Measurements from ENCODE around the gene FGF5.
"Not testable (repeated sequence)": the region's sequence is repeated elsewhere in the genome, so short reads cannot be mapped to it uniquely, and the experiment has no call there.

FGF5 gene

GRCh38 chr4:80302616-80303223 is 36.3 kb downstream of the FGF5 start:
- no peak for FAIRE-seq

DNA sequence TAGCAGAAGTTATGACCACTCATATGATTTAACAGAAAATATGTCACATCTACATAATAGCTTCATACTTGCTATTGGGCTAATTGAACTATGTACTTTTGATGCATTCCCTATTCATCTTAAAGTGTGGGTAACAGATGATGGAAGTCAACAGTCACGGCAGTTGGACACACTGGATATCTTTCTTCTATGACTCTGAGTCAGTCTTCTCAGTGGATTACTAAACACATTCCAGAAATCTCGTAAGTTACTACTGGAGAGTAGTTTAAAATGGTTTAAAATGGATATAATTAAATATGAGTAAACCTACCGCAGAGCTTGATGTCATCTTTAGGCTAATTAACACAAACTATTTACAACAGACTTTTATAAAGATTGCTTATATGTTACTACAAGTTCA is 39.0 kb downstream of the FGF5 start:
- FAIRE-seq = no peak

- no peak for FAIRE-seq
Observed at GRCh38 chr4:80306260-80306659, 39.8 kb downstream of the FGF5 start.

GRCh38 chr4:80307183-80307735 is 40.8 kb downstream of the FGF5 start:
- no peak for FAIRE-seq

- FAIRE-seq = no peak
Observed at GRCh38 chr4:80307774-80308465, 41.5 kb downstream of the FGF5 start.

DNA sequence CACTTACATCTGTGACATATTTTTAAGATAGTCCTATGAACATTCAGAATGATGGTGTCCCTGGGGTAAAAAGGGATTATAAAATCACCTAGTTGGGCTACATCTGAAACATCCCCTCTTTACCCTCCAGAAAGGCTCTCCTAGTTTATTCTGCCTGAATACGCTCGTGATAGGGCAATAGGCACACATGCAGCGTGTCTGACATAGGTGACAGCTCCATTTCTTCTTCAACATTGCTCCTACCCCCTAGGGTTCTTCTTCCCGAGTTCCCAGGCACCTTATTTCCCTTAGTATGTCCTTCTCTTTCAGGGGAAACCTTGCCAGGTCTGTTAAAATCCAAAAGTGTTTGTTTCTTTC is 42.0 kb downstream of the FGF5 start:
- FAIRE-seq = no peak

GRCh38 chr4:80309294-80310004 is 43.0 kb downstream of the FGF5 start:
- FAIRE-seq = no peak

DNA sequence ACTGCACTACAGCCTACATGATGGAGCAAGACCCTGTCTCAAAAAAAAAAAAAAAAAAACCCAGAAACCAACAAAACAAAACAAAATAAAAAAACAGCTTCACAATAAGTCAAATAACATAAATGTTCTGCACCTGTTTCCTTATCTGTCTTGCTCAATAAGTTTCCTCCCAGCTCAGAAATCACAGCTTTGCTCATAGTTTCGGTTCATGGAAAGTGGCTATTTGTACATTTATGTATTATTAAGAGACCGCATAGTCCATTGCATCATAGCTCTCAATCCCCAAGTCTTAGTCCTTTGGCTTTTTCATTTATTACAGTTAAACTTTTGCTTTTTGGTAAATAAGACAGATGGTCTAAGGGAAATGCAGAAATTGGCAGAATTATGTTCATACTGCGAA is 44.7 kb downstream of the FGF5 start:
- no peak for FAIRE-seq

- no peak for FAIRE-seq
Observed at GRCh38 chr4:80312124-80312523, 45.7 kb downstream of the FGF5 start.

DNA sequence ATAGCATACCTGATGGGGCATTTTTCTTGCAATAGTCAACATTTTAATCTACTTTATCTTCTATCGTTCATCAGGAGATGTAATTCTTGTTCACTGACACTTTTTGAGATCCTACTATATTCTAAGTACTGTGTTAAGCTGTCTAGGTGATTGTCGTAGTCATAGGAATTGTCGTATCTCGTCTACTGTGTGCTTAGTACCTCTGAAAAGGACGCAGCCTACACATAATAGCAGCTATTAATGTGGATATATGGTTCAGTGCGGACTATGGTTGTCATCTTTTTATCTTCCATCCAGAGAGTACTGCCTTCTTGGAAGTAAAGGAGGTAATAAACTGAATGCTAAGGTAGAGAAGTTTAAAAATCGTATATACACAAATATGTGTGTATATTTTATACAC is 47.2 kb downstream of the FGF5 start:
- FAIRE-seq = no peak

DNA sequence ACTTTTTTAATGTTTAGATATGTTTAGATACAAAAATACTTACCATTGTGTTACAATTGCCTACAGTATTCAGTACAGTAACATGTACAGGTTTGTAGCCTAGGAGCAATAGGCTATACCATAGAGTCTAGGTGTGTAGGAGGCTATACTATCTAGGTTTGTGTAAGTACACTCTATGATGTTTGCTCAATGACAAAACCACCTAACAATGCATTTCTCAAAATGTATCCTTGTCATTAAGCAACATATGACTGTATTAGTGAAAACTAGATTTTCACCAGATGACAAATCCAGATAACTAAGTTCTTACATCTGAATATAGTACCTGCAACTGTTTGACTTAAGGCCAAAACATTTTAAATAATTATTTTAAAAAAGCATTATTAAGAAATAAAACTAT is 49.4 kb downstream of the FGF5 start:
- FAIRE-seq = not testable (repeated sequence)

- FAIRE-seq = no peak
Observed at GRCh38 chr4:80321341-80321740, 54.9 kb downstream of the FGF5 start.

DNA sequence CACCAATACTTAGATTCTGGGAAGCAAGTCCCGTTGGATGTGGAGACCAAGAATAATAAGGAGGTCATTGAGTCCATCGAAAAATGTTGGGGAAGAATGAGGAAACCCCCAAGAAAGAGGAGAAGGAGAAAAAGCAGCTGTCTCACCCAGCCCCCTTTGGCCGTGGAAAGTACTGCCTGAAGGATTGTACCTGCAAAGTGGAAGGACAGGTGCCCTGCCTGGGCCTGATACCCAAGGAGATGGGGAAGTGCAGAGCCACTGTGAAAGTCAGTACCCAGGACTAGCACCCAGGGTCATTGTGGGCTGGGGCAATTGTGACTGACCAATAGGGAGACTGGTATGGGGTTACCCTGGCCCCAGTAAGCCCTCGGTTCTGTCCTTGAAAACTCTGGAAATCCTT is 55.3 kb downstream of the FGF5 start:
- no peak for FAIRE-seq

DNA sequence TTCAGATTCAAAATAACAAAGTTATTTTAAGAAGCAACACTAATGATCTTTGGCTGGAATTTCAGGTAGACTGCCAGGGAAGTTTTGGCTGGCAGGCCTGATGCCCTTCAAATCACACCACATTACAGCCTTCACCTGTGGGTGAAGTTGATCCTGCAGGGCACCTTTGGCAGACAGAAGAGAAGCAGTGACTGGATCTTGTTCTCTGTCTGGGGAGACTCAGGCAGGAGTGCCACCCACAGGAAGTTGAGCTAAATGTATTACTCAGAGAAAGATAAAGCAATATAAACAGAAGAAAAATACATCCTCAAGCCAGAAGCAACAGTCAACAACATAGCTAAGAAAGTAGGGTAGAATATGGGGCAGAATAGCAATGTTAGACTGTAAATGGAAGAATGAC is 56.3 kb downstream of the FGF5 start:
- FAIRE-seq = no peak

DNA sequence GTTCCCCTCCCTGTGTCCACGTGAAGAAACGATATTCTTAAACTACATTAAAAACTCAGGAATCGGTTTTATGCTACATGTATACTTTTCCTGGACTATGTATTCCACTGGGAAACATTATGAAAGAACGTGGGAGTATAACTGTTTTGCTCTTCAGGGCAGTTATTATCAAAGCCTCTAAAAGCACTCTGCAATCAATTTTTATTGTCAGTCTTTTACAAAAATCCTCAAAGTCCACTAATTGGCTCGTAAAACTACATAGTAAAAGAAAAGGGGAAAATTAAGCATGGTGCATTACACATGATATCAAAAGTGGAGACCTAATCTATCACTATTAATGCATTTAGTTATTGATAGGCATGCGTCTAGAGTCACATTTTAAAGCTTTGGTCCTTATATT is 57.7 kb downstream of the FGF5 start:
- FAIRE-seq = no peak

GRCh38 chr4:80331693-80332092 is 65.2 kb downstream of the FGF5 start:
- FAIRE-seq = no peak

GRCh38 chr4:80333121-80333520 is 66.7 kb downstream of the FGF5 start:
- no peak for FAIRE-seq

- no peak for FAIRE-seq
Observed at GRCh38 chr4:80334568-80334967, 68.1 kb downstream of the FGF5 start.

- FAIRE-seq = no peak
Observed at GRCh38 chr4:80335226-80335553, 68.7 kb downstream of the FGF5 start.

- no peak for FAIRE-seq
Observed at GRCh38 chr4:80335554-80336358, 69.3 kb downstream of the FGF5 start, which contains the start of gene CFAP299. CFAP299 (plus strand) TSS chr4:80335730.

DNA sequence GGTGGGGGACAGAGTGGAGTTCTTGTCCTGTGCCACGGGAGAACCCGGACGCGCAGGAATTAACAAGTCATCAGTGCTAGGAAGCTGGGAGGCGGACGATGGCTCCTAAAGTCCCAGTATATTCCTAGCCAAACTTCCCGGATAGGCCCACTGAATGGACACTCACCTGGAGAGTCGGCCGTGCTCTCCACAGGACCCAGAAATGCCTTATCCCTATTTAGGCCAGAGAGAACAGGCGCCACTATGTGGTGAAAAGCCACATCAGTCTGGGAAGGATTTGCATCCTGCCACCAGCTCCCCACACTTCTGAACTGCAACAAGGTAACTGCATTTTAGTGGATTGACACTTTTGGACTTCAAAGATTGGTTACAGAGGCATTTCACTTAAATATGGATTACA is 70.1 kb downstream of the FGF5 start:
- no peak for FAIRE-seq

DNA sequence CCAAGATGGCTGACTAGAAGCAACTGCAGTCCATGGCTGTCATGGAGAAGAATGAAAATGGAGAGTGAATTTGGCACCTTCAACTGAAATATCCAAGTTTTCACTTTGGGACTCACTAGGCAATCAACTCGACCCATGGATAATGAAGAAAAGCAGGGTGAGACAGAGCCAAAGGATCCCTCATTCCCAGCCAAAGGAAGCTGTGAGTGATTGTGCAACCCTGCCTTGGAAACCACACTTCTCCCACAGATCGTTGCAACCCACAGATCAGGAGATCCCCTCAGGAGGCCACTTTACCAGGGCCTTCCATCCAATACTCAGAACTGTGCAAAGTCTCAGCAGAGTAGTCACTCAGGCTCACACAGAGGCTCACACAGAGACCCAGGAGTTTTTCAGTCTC is 73.6 kb downstream of the FGF5 start:
- no peak for FAIRE-seq
